Vagina (tissue), 2 donors: ENCODE measurements around the gene GABBR2. TPM values are rescaled to one million over a fixed set of nuclear protein-coding genes. Genes with fewer than 3 reads are reported as not detected.

Experiments used
- DNase-seq, 2 donors: peaks; one replicate each; pipeline ENCODE4 v3.0.0-alpha.2; 2017; ENCODE audit errors: extremely low spot score in 2 of 2
- H3K27ac ChIP-seq: fragments of 200-600 bp; sonication (generic); one replicate; pipeline ENCODE4 v1.5.1; 2019
- H3K27me3 ChIP-seq: fragments of 200-600 bp; sonication (generic); one replicate; pipeline ENCODE4 v1.5.1; 2019
- H3K36me3 ChIP-seq, 2 donors: fragments of 200-600 bp; sonication (generic); one replicate each; pipeline ENCODE4 v1.5.1; 2017 to 2019
- H3K4me1 ChIP-seq: fragments of 200-600 bp; sonication (generic); one replicate; pipeline ENCODE4 v1.5.1; 2019
- H3K4me3 ChIP-seq, 2 donors: fragments of 200-600 bp; sonication (generic); 1 replicate in 1 of 2; 2 replicates in 1 of 2; pipeline ENCODE4 v1.5.1; 2016 to 2019
- H3K9me3 ChIP-seq: fragments of 200-600 bp; sonication (generic); one replicate; pipeline ENCODE4 v1.5.1; 2019
- POLR2A ChIP-seq, 2 donors: fragments of 450-650 bp; IDR thresholded peaks; one replicate each; pipeline ENCODE4 v1.6.1; 2017; ENCODE audit warnings: antibody characterized with exemption in 2 of 2, mild to moderate bottlenecking in 2 of 2, moderate library complexity in 2 of 2
- POLR2AphosphoS5 ChIP-seq, 2 donors: sonication (generic); formaldehyde crosslinking; IDR thresholded peaks; one replicate each; pipeline ENCODE4 v1.9.0; 2017; ENCODE audit warnings: antibody characterized with exemption in 2 of 2, mild to moderate bottlenecking in 2 of 2, low read depth in 1 of 2; ENCODE audit not compliant: insufficient read depth in 1 of 2
- intact Hi-C: fragments of 100-400 bp; cut with DNase I; formaldehyde crosslinking; loops from one replicate; pipeline ENCODE4 v1.15.1; 2023
- total RNA-seq: library from RNA; depleted of rRNA; stranded (reverse); fragments of >200 nt; gene quantifications from one replicate; pipeline ENCODE4 v1.2.3, GENCODE V29; 2016
- TF ChIP-seq, protein P1 (sequence below), 3 experiments: fragments of 450-650 bp in 2 of 3; fragments of 200-600 bp in 1 of 3; sonication (generic) in 1 of 3; IDR thresholded peaks; one replicate each; pipeline ENCODE4 v1.5.1; 2017 to 2019; ENCODE audit warnings: antibody characterized with exemption in 3 of 3, mild to moderate bottlenecking in 2 of 3, moderate library complexity in 2 of 3

Gene GABBR2
- total RNA-seq, 1 donor from 2014 or later, result not detected

DNA sequence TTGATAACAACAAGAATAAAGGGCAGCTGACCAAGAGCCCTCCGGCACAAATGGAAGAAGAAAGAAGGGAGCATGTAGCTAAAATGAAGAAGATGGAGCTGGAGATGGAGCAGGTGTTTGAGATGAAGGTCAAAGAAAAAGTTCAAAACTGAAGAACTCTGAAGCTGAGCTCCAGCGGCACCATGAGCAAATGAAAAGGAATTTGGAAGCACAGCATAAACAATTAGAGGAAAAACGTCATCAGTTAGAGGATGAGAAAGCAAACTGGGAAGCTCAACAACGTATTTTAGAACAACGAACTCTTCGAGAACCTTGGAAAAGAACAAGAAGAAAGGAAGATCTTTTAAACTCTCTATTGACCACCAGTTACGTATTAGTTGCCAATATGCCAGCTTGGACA, 100.9 kb downstream of the GABBR2 start:
- Histone ChIP-seq H3K4me1 (no peaks in the 10 kb centered on the region), H3K9me3 (no peaks in the 10 kb centered on the region), H3K27me3 (no peaks in the 10 kb centered on the region), H3K27ac (no peak overlapping the region), H3K4me3 (no peak overlapping the region), H3K36me3 (no peaks in the 10 kb centered on the region)
- intact Hi-C loops, result no loop called here
- no peak for DNase-seq
- TF ChIP-seq POLR2AphosphoS5 (IDR thresholded peaks at IDR 0.05; ENCODE audit: insufficient read depth in 1 of 2, low read depth in 1 of 2) (no peak), POLR2A (IDR thresholded peaks at IDR 0.05) (no peak)
- TF ChIP-seq, protein P1, sequence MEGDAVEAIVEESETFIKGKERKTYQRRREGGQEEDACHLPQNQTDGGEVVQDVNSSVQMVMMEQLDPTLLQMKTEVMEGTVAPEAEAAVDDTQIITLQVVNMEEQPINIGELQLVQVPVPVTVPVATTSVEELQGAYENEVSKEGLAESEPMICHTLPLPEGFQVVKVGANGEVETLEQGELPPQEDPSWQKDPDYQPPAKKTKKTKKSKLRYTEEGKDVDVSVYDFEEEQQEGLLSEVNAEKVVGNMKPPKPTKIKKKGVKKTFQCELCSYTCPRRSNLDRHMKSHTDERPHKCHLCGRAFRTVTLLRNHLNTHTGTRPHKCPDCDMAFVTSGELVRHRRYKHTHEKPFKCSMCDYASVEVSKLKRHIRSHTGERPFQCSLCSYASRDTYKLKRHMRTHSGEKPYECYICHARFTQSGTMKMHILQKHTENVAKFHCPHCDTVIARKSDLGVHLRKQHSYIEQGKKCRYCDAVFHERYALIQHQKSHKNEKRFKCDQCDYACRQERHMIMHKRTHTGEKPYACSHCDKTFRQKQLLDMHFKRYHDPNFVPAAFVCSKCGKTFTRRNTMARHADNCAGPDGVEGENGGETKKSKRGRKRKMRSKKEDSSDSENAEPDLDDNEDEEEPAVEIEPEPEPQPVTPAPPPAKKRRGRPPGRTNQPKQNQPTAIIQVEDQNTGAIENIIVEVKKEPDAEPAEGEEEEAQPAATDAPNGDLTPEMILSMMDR (IDR thresholded peaks at IDR 0.05), result no peak

DNA sequence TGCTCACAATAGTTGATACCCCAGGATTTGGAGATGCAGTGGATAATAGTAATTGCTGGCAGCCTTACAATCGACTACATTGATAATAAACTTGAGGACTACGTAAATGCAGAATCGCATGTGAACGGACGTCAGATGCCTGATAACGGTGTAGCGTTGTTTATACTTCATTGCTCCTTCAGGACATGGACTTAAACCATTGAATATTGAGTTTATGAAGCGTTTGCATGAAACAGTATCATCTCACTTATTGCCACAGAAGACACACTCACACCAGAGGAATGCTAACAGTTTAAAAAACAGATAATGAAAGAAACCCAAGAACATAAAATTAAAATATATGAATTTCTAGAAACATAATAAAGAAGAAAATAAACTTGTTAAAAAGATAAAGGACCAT, 101.6 kb downstream of the GABBR2 start:
- intact Hi-C loops, result no loop called here
- DNase-seq, result no peak
- Histone ChIP-seq H3K4me1 (no peaks in the 10 kb centered on the region), H3K9me3 (no peaks in the 10 kb centered on the region), H3K4me3 (no peak overlapping the region), H3K27me3 (no peaks in the 10 kb centered on the region), H3K36me3 (no peaks in the 10 kb centered on the region), H3K27ac (no peak overlapping the region)
- no peak for TF ChIP-seq POLR2AphosphoS5 (IDR thresholded peaks at IDR 0.05; ENCODE audit: insufficient read depth in 1 of 2, low read depth in 1 of 2)
- TF ChIP-seq, protein P1 (IDR thresholded peaks at IDR 0.05), result no peak
- no peak for TF ChIP-seq POLR2A (IDR thresholded peaks at IDR 0.05)

DNA sequence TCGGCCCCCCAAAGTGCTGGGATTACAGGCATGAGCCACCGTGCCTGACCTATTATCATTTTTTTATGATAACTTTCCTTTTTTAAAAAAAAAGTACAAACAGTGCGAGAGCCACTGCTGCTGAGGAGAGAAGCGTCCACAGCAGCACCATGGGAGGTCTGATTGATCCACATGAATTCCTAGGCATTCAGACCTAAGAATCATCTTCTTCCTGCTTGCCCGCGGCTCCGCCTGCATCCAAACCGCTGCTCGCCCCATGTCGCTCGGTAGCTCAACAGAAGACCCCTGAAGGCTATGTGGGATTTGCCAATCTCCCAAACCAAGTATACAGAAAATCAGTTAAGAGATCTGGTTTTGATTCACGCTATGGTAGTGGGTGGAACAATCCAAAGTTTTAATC, 102.0 kb downstream of the GABBR2 start:
- intact Hi-C loops, result no loop called here
- H3K27me3 ChIP-seq, result no peaks in the 10 kb centered on the region
- no peak overlapping the region for H3K27ac ChIP-seq
- no peaks in the 10 kb centered on the region for H3K4me1 ChIP-seq
- H3K36me3 ChIP-seq, result no peaks in the 10 kb centered on the region
- TF ChIP-seq, protein P1 (IDR thresholded peaks at IDR 0.05), result no peak
- TF ChIP-seq POLR2AphosphoS5 (IDR thresholded peaks at IDR 0.05; ENCODE audit: insufficient read depth in 1 of 2, low read depth in 1 of 2) (no peak), POLR2A (IDR thresholded peaks at IDR 0.05) (no peak)
- no peak overlapping the region for H3K4me3 ChIP-seq
- DNase-seq, result no peak
- no peaks in the 10 kb centered on the region for H3K9me3 ChIP-seq

DNA sequence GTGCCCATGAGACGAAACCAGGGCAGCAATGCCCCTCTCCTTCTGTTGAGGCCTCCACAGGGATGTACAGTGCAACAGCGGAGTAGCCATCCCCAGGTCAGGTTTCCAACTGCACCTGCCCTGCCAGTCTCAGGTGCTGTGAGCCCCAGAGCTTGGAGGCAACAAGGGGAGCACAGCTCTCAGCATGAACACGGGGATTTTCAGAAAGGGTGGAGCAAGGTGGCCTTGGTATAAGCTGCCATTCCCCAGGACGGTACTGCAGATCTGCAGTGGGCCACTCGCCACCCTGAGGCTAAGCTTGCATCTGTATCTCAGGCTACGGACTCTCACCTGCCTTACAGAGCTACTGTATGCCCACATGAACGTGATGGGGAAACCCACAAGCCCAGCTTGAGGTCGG, 103.6 kb downstream of the GABBR2 start:
- H3K4me3 ChIP-seq, result no peak overlapping the region
- H3K27ac ChIP-seq, result no peak overlapping the region
- no peaks in the 10 kb centered on the region for H3K4me1 ChIP-seq
- H3K36me3 ChIP-seq, result no peaks in the 10 kb centered on the region
- no peaks in the 10 kb centered on the region for H3K9me3 ChIP-seq
- DNase-seq, result no peak
- intact Hi-C loops, result no loop called here
- TF ChIP-seq, protein P1 (IDR thresholded peaks at IDR 0.05), result no peak
- TF ChIP-seq POLR2A (IDR thresholded peaks at IDR 0.05) (no peak), POLR2AphosphoS5 (IDR thresholded peaks at IDR 0.05; ENCODE audit: insufficient read depth in 1 of 2, low read depth in 1 of 2) (no peak)
- no peaks in the 10 kb centered on the region for H3K27me3 ChIP-seq

DNA sequence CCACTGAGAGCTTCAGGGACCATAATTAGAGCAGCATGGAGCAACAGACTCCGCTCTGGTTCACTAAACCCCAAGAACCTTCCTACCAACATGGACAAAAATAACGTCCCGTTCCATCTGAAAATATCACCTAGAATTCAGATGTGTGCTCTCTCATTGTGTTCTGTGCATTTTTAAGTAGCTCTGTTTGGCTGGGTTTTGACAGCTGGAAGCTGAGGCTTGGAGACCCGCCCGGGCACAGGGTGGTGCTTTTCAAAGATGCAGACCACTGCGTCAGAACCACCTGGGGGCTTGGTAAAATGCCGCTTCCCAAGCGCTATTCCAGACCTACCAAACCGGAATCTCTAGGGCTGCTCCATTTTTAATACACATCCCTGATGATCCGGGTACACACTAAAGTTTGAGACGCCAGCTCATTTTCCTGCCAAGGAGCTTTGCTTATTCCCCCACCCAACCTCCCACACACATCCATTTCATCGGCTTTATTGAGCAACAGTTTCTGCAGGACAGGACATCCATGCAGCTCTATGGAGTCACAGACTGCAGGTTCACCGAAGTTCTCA, 104.8 kb downstream of the GABBR2 start:
- Histone ChIP-seq H3K4me1 (no peaks in the 10 kb centered on the region), H3K27me3 (no peaks in the 10 kb centered on the region), H3K36me3 (no peaks in the 10 kb centered on the region), H3K9me3 (no peaks in the 10 kb centered on the region), H3K4me3 (no peak overlapping the region), H3K27ac (no peak overlapping the region)
- DNase-seq, result no peak
- intact Hi-C loops, result no loop called here
- TF ChIP-seq POLR2A (IDR thresholded peaks at IDR 0.05), result no peak
- TF ChIP-seq, protein P1 (IDR thresholded peaks at IDR 0.05), result no peak
